ENCODE measurements around the gene ADD1. TPM values are rescaled to one million over a fixed set of nuclear protein-coding genes. Genes with fewer than 3 reads are reported as not detected.
A peak's percentile ranks its signal among the peaks of the same experiment; 100 is the strongest.

Gene ADD1
- total and polyA plus RNA-seq, 2 donors (not counting 1 experiment from before 2014, with no cell fraction given) = 302 to 383 TPM

DNA sequence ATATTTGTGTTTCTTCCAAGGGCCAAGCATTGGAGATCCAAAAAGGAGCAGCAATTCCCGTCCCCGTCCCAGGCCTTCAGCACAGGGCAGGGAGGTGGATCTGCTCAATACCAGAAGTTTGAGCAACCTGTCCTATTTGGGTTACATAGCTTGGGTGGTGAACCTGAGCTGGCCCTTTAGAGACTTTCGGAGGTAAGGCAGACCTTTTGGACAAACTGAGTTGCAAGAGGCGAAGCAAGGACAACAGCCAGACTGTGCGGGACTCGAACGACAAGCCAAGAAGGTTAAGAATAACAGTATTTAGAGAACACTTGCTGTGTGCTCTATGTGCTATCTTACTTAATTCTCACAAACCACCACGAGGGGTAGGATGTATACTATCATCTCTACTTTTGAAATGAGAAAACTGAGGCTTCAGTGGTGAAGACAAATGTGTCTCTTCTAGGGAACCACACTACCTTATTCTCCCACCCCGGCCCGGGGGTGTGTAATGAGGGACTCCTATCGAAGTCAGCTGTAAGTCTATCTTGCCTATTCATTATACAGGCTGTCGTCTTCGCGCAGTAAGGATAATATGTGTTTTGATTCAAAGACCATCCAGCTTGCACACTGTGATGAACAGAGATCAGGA lies 118.3 kb downstream of the ADD1 start:
- no peak for TF ChIP-seq EZH2 (IDR thresholded peaks at IDR 0.05; ENCODE audit: borderline replicate concordance, insufficient read depth, low read depth, low read length, poor library complexity, severe bottlenecking)
- TF ChIP-seq, protein P1, sequence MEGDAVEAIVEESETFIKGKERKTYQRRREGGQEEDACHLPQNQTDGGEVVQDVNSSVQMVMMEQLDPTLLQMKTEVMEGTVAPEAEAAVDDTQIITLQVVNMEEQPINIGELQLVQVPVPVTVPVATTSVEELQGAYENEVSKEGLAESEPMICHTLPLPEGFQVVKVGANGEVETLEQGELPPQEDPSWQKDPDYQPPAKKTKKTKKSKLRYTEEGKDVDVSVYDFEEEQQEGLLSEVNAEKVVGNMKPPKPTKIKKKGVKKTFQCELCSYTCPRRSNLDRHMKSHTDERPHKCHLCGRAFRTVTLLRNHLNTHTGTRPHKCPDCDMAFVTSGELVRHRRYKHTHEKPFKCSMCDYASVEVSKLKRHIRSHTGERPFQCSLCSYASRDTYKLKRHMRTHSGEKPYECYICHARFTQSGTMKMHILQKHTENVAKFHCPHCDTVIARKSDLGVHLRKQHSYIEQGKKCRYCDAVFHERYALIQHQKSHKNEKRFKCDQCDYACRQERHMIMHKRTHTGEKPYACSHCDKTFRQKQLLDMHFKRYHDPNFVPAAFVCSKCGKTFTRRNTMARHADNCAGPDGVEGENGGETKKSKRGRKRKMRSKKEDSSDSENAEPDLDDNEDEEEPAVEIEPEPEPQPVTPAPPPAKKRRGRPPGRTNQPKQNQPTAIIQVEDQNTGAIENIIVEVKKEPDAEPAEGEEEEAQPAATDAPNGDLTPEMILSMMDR (IDR thresholded peaks at IDR 0.05) = no peak
- Histone ChIP-seq H3K79me2 (ENCODE audit: control insufficient read depth, insufficient read depth, low read length) (peaks cover 45% of the 10 kb centered on the region), H3K36me3 (replicated peaks in 1 of 2; ENCODE audit: control extremely low read depth in 1 of 2, control insufficient read depth in 1 of 2, extremely low read depth in 1 of 2, insufficient read depth in 2 of 2, low read length in 1 of 2) (peaks cover 0 to 20% of the 10 kb centered on the region in 2 experiments), H2AFZ (ENCODE audit: insufficient read depth, low read depth, low read length, poor library complexity, severe bottlenecking) (peak overlapping the region; percentile 97), H3K9me3 (ENCODE audit: control extremely low read depth in 1 of 3, control insufficient read depth in 2 of 3, insufficient read depth in 1 of 3, low read length in 2 of 3) (no peaks in the 10 kb centered on the region), H3K4me1 (ENCODE audit: control insufficient read depth in 2 of 2, insufficient read depth in 2 of 2, low read length in 2 of 2) (peaks cover 20 to 25% of the 10 kb centered on the region in 2 donors), H3K4me3 (ENCODE audit: control extremely low read depth in 1 of 5, extremely low read depth in 1 of 5, insufficient read depth in 1 of 5, low read depth in 2 of 5, low read length in 4 of 5) (peak overlapping the region; percentile 3 to 86 (median 74)), H3K9ac (ENCODE audit: low read length) (peak overlapping the region; percentile 85), H3K27ac (ENCODE audit: low read length in 2 of 2) (peak overlapping the region in 1 of 2 donors; percentile 91), H4K20me1 (ENCODE audit: control insufficient read depth, insufficient read depth, low read length, poor library complexity, severe bottlenecking) (peaks cover 48% of the 10 kb centered on the region), H3K27me3 (replicated peaks in 1 of 4; ENCODE audit: control extremely low read depth in 1 of 4, control insufficient read depth in 3 of 4, insufficient read depth in 4 of 4, low read length in 3 of 4) (no peaks in the 10 kb centered on the region), H3K4me2 (replicated peaks; ENCODE audit: low read depth, low read length, poor library complexity, severe bottlenecking) (peak overlapping the region; percentile 96)
- intact Hi-C loops (cut with micrococcal nuclease) = loop anchor here (2.0 to 5.0 kb wide), 5 partner anchors 85 to 1105 kb away; partner anchors contain the start of genes HAUS3, LETM1 and POLN
- ATAC-seq (ENCODE audit: low read depth) (no peak), DNase-seq (peak; percentile 47)
- H3K9me3 Mint-ChIP-seq (ENCODE audit: insufficient read depth) = no peaks in the 10 kb centered on the region
- ChIA-PET CTCF (interaction anchor here (0.5 to 3.7 kb wide), 7 partner anchors 10 to 198 kb away, joined by 3 to 30 read pairs (median 4); no protein-coding TSS in a partner anchor), POLR2A (interaction anchor here (0.5 to 1.2 kb wide), 3 partner anchors 8 to 699 kb away, joined by 3 to 6 read pairs (median 4); no protein-coding TSS in a partner anchor)
- H3K27ac Mint-ChIP-seq = peak overlapping the region; percentile 96
- peak overlapping the region; percentile 96 for H3K4me3 Mint-ChIP-seq
- WGBS (ENCODE audit: insufficient coverage) = 74% methylated on average over 5 of the region's 14 CpGs
- H3K27me3 Mint-ChIP-seq = no peaks in the 10 kb centered on the region
- peaks cover 28% of the 10 kb centered on the region for H3K4me1 Mint-ChIP-seq
